ENCODE data around the gene STAP1. TPM values are rescaled to one million over a fixed set of nuclear protein-coding genes. Genes with fewer than 3 reads are reported as not detected.

Gene STAP1
- total and polyA plus RNA-seq, 7 experiments from 2014 or later: 3.3 to 39.1 (median 9.9) TPM

DNA sequence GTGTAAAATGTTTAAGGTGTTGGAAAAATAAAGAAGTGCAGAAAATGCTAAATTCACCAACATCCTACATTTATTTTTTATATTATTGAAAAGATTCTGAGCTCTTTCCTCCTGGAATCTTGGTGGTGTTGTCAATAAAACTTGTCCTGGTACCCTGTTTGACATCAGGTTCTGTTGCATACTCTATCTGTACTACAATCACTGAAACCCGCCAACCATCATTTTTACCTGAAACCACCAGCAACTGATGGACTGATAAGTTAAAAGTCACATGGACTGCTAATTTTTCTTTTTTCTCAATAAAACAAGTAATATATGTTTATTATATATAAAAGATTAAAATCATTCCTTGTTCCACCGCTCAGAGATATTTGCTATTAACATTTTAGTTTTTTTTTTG is 23.4 kb downstream of the STAP1 start:
- Histone ChIP-seq H3K4me3 (ENCODE audit: low read length) (peak overlapping the region; percentile 10), H3K27ac (ENCODE audit: low read depth, low read length) (peak overlapping the region; percentile 28), H3K27me3 (ENCODE audit: control insufficient read depth in 2 of 2, insufficient read depth in 2 of 2, low read length in 2 of 2) (no peaks in the 10 kb centered on the region), H3K9me3 (ENCODE audit: control insufficient read depth in 2 of 3, low read length in 3 of 3) (no peaks in the 10 kb centered on the region), H3K36me3 (ENCODE audit: control insufficient read depth in 2 of 3, insufficient read depth in 3 of 3, low read length in 3 of 3) (no peaks in the 10 kb centered on the region), H3K4me1 (ENCODE audit: control insufficient read depth in 2 of 2, insufficient read depth in 2 of 2, low read length in 2 of 2) (peaks cover 8 to 26% of the 10 kb centered on the region in 2 donors)
- DNase-seq (peak in 1 of 9 donors; percentile 22), ATAC-seq (no peak)
- peak overlapping the region in 8 of 9 donors; percentile 25 to 93 (median 81) for H3K27ac Mint-ChIP-seq
- H3K27me3 Mint-ChIP-seq: no peaks in the 10 kb centered on the region
- ChIA-PET CTCF (interaction anchor here (1.3 to 2.2 kb wide), 2 partner anchors 32 to 41 kb away, joined by 3 to 10 read pairs; no protein-coding TSS in a partner anchor), POLR2A (interaction anchor here (0.6 to 2.5 kb wide), 7 partner anchors 10 to 38 kb away, joined by 3 to 16 read pairs (median 6); partner anchors contain the start of gene CENPC)
- intact Hi-C loops (cut with micrococcal nuclease): loop anchor here (1.0 to 2.0 kb wide), 6 partner anchors 9 to 57 kb away; partner anchors contain the start of genes STAP1 (in 2 of the 2) and CENPC (in 1 of the 2)
- H3K36me3 Mint-ChIP-seq: peaks cover 4 to 56% (median 32%) of the 10 kb centered on the region in 5 donors
- H3K9me3 Mint-ChIP-seq: peaks cover 0 to 3% (median 0%) of the 10 kb centered on the region in 11 donors
- peaks cover 18 to 67% (median 50%) of the 10 kb centered on the region in 7 donors for H3K4me1 Mint-ChIP-seq
- H3K4me3 Mint-ChIP-seq: peak overlapping the region in 9 of 10 donors; percentile 56 to 92 (median 76)

DNA sequence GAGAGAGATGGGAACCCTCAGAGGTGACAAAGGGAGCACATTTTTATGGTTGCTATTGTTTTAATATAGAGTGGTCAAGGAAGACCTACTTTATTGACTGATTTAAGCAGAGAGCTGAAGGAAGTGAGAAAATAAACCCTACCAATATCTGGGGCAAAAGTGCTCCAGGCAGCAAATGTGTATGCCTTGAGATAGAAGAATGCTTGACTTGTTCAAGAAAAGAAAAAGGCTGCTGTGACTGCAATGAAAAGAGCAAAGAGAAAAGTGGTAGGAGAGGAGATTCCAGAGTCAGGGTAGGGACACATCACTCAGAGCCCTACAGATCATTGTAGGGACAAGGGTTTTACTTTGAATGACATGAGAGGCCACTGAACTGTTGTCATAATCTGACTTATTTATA is 26.0 kb downstream of the STAP1 start:
- no peak overlapping the region for H3K4me3 ChIP-seq (ENCODE audit: low read length)
- peaks cover 0 to under 1% (median 0%) of the 10 kb centered on the region in 11 donors for H3K9me3 Mint-ChIP-seq
- CTCF ChIA-PET: no interaction called here
- H3K27ac Mint-ChIP-seq: peak overlapping the region in 2 of 9 donors; percentile 14 to 37
- no peak overlapping the region for H3K27ac ChIP-seq (ENCODE audit: low read depth, low read length)
- no peaks in the 10 kb centered on the region for H3K36me3 ChIP-seq (ENCODE audit: control insufficient read depth in 2 of 3, insufficient read depth in 3 of 3, low read length in 3 of 3)
- POLR2A ChIA-PET: interaction anchor here (0.6 to 1.5 kb wide), 3 partner anchors 32 to 40 kb away, joined by 3 to 4 read pairs (median 4); partner anchors contain the start of gene CENPC
- peaks cover 8 to 22% of the 10 kb centered on the region in 2 donors for H3K4me1 ChIP-seq (ENCODE audit: control insufficient read depth in 2 of 2, insufficient read depth in 2 of 2, low read length in 2 of 2)
- ATAC-seq (no peak), DNase-seq (no peak)
- intact Hi-C loops (cut with micrococcal nuclease): no loop called here
- H3K36me3 Mint-ChIP-seq: peaks cover under 1 to 54% (median 23%) of the 10 kb centered on the region in 5 donors
- no peaks in the 10 kb centered on the region for H3K9me3 ChIP-seq (ENCODE audit: control insufficient read depth in 2 of 3, low read length in 3 of 3)
- no peaks in the 10 kb centered on the region for H3K27me3 Mint-ChIP-seq
- peaks cover 11 to 46% (median 30%) of the 10 kb centered on the region in 7 donors for H3K4me1 Mint-ChIP-seq
- no peaks in the 10 kb centered on the region for H3K27me3 ChIP-seq (ENCODE audit: control insufficient read depth in 2 of 2, insufficient read depth in 2 of 2, low read length in 2 of 2)
- H3K4me3 Mint-ChIP-seq: no peak overlapping the region

DNA sequence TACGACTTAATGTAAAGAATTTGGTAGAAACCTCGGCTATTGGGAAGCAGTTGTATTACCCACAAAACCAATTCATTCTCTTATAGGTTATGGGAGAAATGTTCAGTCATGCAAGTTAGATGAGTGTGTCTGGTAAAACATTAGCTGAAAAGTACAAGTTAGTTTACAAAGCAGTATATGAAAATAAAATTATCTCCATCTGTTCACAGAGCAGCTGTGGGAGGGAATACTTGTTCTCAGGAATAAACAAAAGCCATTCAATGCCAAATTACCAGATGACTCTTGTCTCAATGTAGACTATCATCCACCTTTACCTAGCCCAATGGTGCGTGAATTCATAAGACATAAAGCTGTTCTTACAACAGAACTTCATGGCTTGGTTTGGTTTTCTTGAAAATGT is 28.6 kb downstream of the STAP1 start:
- Mint-ChIP-seq H3K4me1 (peaks cover 0 to 24% (median 10%) of the 10 kb centered on the region in 7 donors), H3K9me3 (no peaks in the 10 kb centered on the region), H3K27me3 (no peaks in the 10 kb centered on the region), H3K27ac (no peak overlapping the region), H3K36me3 (peaks cover 0 to 53% (median 17%) of the 10 kb centered on the region in 5 donors), H3K4me3 (no peak overlapping the region)
- Histone ChIP-seq H3K27ac (ENCODE audit: low read depth, low read length) (no peak overlapping the region), H3K27me3 (ENCODE audit: control insufficient read depth in 2 of 2, insufficient read depth in 2 of 2, low read length in 2 of 2) (no peaks in the 10 kb centered on the region), H3K9me3 (ENCODE audit: control insufficient read depth in 2 of 3, low read length in 3 of 3) (no peaks in the 10 kb centered on the region), H3K4me1 (ENCODE audit: control insufficient read depth in 2 of 2, insufficient read depth in 2 of 2, low read length in 2 of 2) (peaks cover 0 to 7% of the 10 kb centered on the region in 2 donors), H3K36me3 (ENCODE audit: control insufficient read depth in 2 of 3, insufficient read depth in 3 of 3, low read length in 3 of 3) (no peaks in the 10 kb centered on the region), H3K4me3 (ENCODE audit: low read length) (no peak overlapping the region)
- intact Hi-C loops (cut with micrococcal nuclease): no loop called here
- no peak for DNase-seq
- ChIA-PET CTCF (no interaction called here), POLR2A (no interaction called here)
- ATAC-seq: no peak

- Mint-ChIP-seq H3K9me3 (peaks cover 0 to 6% (median 0%) of the 10 kb centered on the region in 11 donors), H3K27me3 (no peaks in the 10 kb centered on the region), H3K4me1 (peaks cover 0 to 7% (median 0%) of the 10 kb centered on the region in 7 donors), H3K4me3 (no peak overlapping the region), H3K36me3 (peaks cover 5 to 76% (median 48%) of the 10 kb centered on the region in 5 donors), H3K27ac (peak overlapping the region in 1 of 9 donors; percentile 6)
- DNase-seq: no peak
- ATAC-seq: no peak
- intact Hi-C loops (cut with micrococcal nuclease): no loop called here
- Histone ChIP-seq H3K4me3 (ENCODE audit: low read length) (no peak overlapping the region), H3K9me3 (ENCODE audit: control insufficient read depth in 2 of 3, low read length in 3 of 3) (no peaks in the 10 kb centered on the region), H3K27me3 (ENCODE audit: control insufficient read depth in 2 of 2, insufficient read depth in 2 of 2, low read length in 2 of 2) (no peaks in the 10 kb centered on the region), H3K27ac (ENCODE audit: low read depth, low read length) (no peak overlapping the region), H3K4me1 (ENCODE audit: control insufficient read depth in 2 of 2, insufficient read depth in 2 of 2, low read length in 2 of 2) (no peaks in the 10 kb centered on the region), H3K36me3 (ENCODE audit: control insufficient read depth in 2 of 3, insufficient read depth in 3 of 3, low read length in 3 of 3) (no peaks in the 10 kb centered on the region)
- CTCF ChIA-PET: no interaction called here
- POLR2A ChIA-PET: no interaction called here
These were observed 35.2 kb downstream of the STAP1 start for GRCh38 chr4:67593741-67594175.

DNA sequence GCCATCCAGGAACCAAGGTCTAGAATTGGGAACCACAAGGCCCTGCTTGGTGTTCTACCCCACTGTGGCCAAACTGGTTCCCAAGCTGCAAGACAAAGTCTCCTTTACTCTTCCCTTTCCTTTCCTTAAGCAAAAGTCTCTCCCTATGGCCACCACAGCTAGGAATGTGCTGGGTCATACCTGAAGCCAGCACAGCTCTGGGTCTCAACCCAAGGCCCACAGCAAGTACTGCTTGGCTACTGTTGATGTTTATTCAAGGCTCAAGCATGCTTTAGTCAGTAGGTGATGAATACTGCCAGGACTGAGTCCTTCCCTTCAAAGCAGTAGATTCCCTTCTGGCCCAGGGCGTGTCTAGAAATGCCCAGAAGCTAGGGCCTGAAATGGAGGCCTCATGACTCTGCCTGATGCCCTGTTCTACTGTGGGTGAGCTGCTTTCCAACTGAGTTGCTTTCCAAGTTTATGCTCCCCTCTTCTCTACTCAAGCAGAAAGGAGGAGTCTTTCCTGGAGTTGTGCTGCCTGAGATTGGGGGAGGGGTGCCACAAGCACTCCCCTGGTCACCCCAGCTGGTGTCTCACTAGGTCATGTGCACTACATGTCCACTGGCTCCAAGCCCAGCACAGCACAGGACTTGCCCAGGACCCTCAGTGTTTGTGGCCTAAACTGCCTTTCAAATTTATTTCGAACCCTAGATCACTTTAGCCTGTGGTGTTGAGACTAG is 44.9 kb downstream of the STAP1 start:
- Mint-ChIP-seq H3K9me3 (peaks cover 0 to 27% (median 5%) of the 10 kb centered on the region in 11 donors), H3K4me1 (peaks cover 0 to 6% (median 0%) of the 10 kb centered on the region in 7 donors), H3K4me3 (no peak overlapping the region), H3K36me3 (peaks cover 3 to 90% (median 73%) of the 10 kb centered on the region in 5 donors), H3K27me3 (no peaks in the 10 kb centered on the region), H3K27ac (peak overlapping the region in 1 of 9 donors; percentile 9)
- Histone ChIP-seq H3K27me3 (ENCODE audit: control insufficient read depth in 2 of 2, insufficient read depth in 2 of 2, low read length in 2 of 2) (no peaks in the 10 kb centered on the region), H3K27ac (ENCODE audit: low read depth, low read length) (no peak overlapping the region), H3K36me3 (ENCODE audit: control insufficient read depth in 2 of 3, insufficient read depth in 3 of 3, low read length in 3 of 3) (no peaks in the 10 kb centered on the region), H3K9me3 (ENCODE audit: control insufficient read depth in 2 of 3, low read length in 3 of 3) (no peaks in the 10 kb centered on the region), H3K4me3 (ENCODE audit: low read length) (no peak overlapping the region), H3K4me1 (ENCODE audit: control insufficient read depth in 2 of 2, insufficient read depth in 2 of 2, low read length in 2 of 2) (no peaks in the 10 kb centered on the region)
- no peak for DNase-seq
- ChIA-PET POLR2A (no interaction called here), CTCF (no interaction called here)
- intact Hi-C loops (cut with micrococcal nuclease): no loop called here
- no peak for ATAC-seq

DNA sequence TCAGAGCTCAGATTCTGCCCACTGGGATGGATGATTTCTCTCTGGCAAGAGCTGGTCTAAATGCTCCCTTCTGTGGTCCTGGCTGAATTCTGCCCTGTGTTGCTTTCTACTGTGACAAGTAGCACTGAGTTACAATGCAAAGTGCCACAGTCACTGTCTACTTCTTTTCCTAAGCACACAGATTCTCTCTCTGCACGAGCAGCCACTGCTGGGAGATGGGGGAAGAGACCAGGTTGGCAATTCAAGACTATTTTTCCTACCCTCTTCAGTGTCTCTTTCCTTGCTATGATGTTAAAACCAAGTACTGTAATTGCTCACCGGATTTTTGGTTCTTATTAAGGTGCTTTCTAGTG is 45.5 kb downstream of the STAP1 start:
- Histone ChIP-seq H3K36me3 (ENCODE audit: control insufficient read depth in 2 of 3, insufficient read depth in 3 of 3, low read length in 3 of 3) (no peaks in the 10 kb centered on the region), H3K27ac (ENCODE audit: low read depth, low read length) (no peak overlapping the region), H3K27me3 (ENCODE audit: control insufficient read depth in 2 of 2, insufficient read depth in 2 of 2, low read length in 2 of 2) (no peaks in the 10 kb centered on the region), H3K4me1 (ENCODE audit: control insufficient read depth in 2 of 2, insufficient read depth in 2 of 2, low read length in 2 of 2) (no peaks in the 10 kb centered on the region), H3K4me3 (ENCODE audit: low read length) (no peak overlapping the region), H3K9me3 (ENCODE audit: control insufficient read depth in 2 of 3, low read length in 3 of 3) (no peaks in the 10 kb centered on the region)
- no peak for ATAC-seq
- ChIA-PET POLR2A (no interaction called here), CTCF (no interaction called here)
- H3K27ac Mint-ChIP-seq: no peak overlapping the region
- intact Hi-C loops (cut with micrococcal nuclease): no loop called here
- no peaks in the 10 kb centered on the region for H3K27me3 Mint-ChIP-seq
- peaks cover 3 to 90% (median 72%) of the 10 kb centered on the region in 5 donors for H3K36me3 Mint-ChIP-seq
- H3K4me1 Mint-ChIP-seq: peaks cover 0 to 7% (median 0%) of the 10 kb centered on the region in 7 donors
- no peak for DNase-seq
- H3K9me3 Mint-ChIP-seq: peaks cover 0 to 30% (median 6%) of the 10 kb centered on the region in 11 donors
- H3K4me3 Mint-ChIP-seq: no peak overlapping the region
